IPS-18a (cell line): ENCODE data around the gene MAP2K1.

Source experiments
- H3K27ac ChIP-seq: one replicate; pipeline ENCODE4 v1.5.1; 2013; ENCODE audit warnings: low read length
- H3K27me3 ChIP-seq: one replicate; pipeline ENCODE4 v1.6.1; 2013; ENCODE audit warnings: mild to moderate bottlenecking, low read length; ENCODE audit not compliant: control insufficient read depth, insufficient read depth
- H3K36me3 ChIP-seq: one replicate; pipeline ENCODE4 v1.6.1; 2013; ENCODE audit warnings: low read depth, low read length; ENCODE audit not compliant: control insufficient read depth
- H3K4me1 ChIP-seq: one replicate; pipeline ENCODE4 v1.6.1; 2013; ENCODE audit warnings: low read depth, low read length; ENCODE audit not compliant: control insufficient read depth
- H3K4me3 ChIP-seq: one replicate; pipeline ENCODE4 v1.5.1; 2013; ENCODE audit warnings: low read length
- H3K9ac ChIP-seq: one replicate; pipeline ENCODE4 v1.6.1; 2013; ENCODE audit warnings: mild to moderate bottlenecking, low read length, moderate library complexity
- H3K9me3 ChIP-seq: one replicate; pipeline ENCODE4 v1.6.1; 2013; ENCODE audit warnings: low read depth, low read length; ENCODE audit not compliant: control insufficient read depth

Gene MAP2K1

DNA sequence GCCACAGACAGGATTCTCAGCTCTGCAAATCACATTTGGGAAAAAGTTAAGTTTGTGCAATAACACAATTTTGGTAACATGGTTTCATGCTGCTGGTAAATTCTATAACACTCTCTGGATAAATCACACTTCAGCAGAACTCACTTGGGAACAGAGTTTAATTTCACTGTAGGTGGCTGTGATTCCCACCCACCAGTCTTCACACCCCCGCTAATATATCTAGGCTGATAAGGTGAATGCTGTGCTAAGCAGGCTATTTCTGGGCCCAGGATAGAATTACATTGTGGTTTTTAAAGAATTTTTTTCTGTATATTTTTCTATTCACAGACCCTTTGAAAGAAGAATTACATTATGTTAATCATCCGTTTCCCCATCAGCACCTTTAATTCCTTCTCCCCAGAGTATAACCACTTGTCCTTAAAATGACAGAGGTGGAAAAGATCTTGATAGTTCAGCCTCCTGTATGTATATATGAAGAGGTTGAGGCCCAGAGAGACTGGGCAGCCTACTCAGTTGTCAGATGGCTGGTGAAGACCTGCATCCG lies 22.9 kb downstream of the MAP2K1 start:
- Histone ChIP-seq H3K27me3 (no peaks in the 10 kb centered on the region), H3K36me3 (no peaks in the 10 kb centered on the region), H3K9ac (no peak overlapping the region), H3K4me1 (peaks cover 49% of the 10 kb centered on the region), H3K9me3 (peaks cover 6% of the 10 kb centered on the region), H3K4me3 (no peak overlapping the region), H3K27ac (no peak overlapping the region)

DNA sequence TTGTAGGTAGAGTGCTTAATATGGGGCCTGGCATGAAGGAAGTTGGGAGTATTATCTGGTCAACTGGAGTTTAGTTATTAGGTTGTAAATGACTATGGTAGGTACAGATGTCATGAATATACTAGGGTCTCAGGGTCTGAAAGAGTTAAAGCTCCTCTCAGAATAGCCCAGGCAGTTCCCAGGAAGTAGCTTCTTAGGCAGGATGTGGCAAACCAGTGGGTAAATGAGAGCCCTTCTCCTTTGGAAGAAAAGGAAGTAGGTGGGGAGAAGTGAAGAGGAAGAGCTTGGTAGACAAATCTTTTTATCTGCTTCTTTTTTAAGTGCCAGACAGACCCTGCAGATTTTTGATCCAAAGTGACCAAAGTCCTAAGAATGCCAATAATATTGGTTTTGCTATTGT lies 24.5 kb downstream of the MAP2K1 start:
- no peak overlapping the region for H3K9ac ChIP-seq
- H3K4me1 ChIP-seq, result peaks cover 34% of the 10 kb centered on the region
- peaks cover 6% of the 10 kb centered on the region for H3K9me3 ChIP-seq
- no peaks in the 10 kb centered on the region for H3K36me3 ChIP-seq
- H3K27ac ChIP-seq, result no peak overlapping the region
- no peaks in the 10 kb centered on the region for H3K27me3 ChIP-seq
- H3K4me3 ChIP-seq, result no peak overlapping the region

DNA sequence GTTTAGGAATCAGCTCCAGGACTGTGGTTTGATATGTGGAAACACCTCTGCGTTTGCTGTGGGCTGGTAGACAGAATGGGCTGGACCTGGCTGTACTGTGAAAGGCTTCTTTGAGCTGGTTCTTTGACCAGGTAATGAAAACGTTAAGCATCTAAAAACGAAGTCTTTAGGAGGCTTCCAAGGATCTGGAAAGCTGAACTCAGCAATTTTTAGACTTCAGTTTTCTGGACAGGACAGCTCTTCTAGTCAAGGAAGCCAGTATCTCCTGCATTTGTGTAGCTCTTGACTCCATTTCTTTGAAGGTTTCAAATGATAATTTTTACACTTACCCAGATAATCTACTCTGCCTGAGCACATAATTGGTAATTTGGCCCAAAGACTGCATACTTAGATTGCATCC lies 25.5 kb downstream of the MAP2K1 start:
- H3K27ac ChIP-seq, result no peak overlapping the region
- peaks cover 6% of the 10 kb centered on the region for H3K9me3 ChIP-seq
- H3K4me1 ChIP-seq, result peaks cover 30% of the 10 kb centered on the region
- no peak overlapping the region for H3K9ac ChIP-seq
- H3K27me3 ChIP-seq, result no peaks in the 10 kb centered on the region
- no peak overlapping the region for H3K4me3 ChIP-seq
- H3K36me3 ChIP-seq, result no peaks in the 10 kb centered on the region

DNA sequence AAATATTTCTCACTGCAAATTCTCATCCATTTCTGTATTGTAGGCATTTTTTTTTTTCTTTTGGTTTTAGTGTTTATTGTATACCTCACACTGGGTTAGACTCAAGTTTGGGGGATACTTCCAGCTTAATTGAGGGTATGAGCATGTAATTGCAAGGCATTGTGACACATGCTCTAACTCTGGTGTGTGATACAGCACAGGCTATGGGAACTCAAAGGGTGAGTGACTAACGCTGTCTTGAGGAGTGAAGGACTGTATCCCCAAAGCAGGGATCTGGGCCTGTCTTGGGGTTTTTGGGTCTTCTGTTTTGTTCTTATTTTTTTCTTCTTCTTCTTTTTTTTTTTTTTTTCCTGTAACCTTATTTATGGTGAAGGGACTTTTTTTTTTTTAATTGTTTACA lies 26.9 kb downstream of the MAP2K1 start:
- Histone ChIP-seq H3K9ac (no peak overlapping the region), H3K27me3 (no peaks in the 10 kb centered on the region), H3K4me1 (peaks cover 28% of the 10 kb centered on the region), H3K9me3 (peaks cover 6% of the 10 kb centered on the region), H3K27ac (no peak overlapping the region), H3K4me3 (no peak overlapping the region), H3K36me3 (no peaks in the 10 kb centered on the region)

DNA sequence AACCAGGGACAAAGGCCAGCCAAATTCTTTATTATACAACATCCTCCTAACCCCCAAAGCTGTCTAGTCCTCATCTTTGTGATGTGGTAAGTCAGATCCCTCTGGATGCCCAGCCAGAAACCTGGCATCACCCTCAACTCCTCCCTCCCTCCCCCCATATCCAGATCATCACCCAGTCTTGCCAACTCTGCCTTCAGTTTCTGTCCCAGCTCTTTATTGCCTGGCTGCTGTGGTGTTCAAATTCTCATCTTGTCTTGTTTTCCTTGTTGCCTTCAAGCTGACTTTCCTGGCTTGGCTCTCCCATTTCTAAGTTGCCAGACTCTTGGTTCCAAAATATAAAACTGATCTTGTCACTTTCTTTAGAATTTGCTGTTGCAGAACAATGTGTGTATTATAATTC lies 28.6 kb downstream of the MAP2K1 start:
- no peaks in the 10 kb centered on the region for H3K27me3 ChIP-seq
- peaks cover 14% of the 10 kb centered on the region for H3K4me1 ChIP-seq
- H3K9ac ChIP-seq, result no peak overlapping the region
- H3K27ac ChIP-seq, result no peak overlapping the region
- H3K36me3 ChIP-seq, result no peaks in the 10 kb centered on the region
- H3K4me3 ChIP-seq, result no peak overlapping the region
- peaks cover 6% of the 10 kb centered on the region for H3K9me3 ChIP-seq

DNA sequence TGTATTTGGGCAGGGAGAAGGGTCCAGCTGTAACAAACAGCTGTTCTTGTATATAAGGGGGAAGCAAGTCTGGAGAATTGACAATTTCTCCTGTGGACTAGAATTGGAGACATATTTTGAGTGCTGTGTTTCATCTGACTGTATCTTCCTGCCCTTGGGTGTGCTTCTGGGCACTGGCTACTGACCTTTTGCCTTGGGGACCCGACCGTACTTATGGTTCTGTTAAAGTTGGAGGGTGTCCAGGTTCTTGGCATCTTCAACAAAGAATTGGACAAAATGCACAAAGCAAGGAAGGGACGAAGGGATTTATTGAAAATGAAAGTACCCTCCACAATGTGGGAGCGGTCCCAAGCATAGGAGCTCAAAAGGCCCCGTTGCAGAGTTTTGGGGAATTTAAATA lies 31.0 kb downstream of the MAP2K1 start:
- H3K27me3 ChIP-seq, result no peaks in the 10 kb centered on the region
- peaks cover 6% of the 10 kb centered on the region for H3K9me3 ChIP-seq
- no peak overlapping the region for H3K27ac ChIP-seq
- no peak overlapping the region for H3K4me3 ChIP-seq
- H3K36me3 ChIP-seq, result no peaks in the 10 kb centered on the region
- H3K9ac ChIP-seq, result no peak overlapping the region
- H3K4me1 ChIP-seq, result no peaks in the 10 kb centered on the region

DNA sequence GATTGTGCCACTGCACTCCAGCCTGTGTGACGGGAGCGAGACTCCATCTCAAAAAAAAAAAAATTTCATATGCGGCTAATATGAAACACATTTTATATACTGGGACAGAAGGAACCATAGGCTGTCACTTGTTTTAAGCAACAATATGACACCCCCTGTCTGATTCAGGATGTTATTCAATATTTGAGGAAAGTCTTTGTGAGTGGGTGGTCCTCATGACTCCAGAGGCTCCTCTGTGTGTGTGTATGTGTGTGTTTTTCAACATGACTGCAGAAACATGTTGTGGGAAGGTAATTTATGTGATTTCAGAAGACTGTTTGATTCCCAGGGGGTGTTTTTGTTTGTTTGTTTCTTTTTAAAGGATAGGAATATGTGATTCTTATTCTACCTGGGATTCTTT lies 32.8 kb downstream of the MAP2K1 start:
- Histone ChIP-seq H3K9ac (no peak overlapping the region), H3K4me1 (no peaks in the 10 kb centered on the region), H3K9me3 (no peaks in the 10 kb centered on the region), H3K27me3 (no peaks in the 10 kb centered on the region), H3K27ac (no peak overlapping the region), H3K36me3 (no peaks in the 10 kb centered on the region), H3K4me3 (no peak overlapping the region)

DNA sequence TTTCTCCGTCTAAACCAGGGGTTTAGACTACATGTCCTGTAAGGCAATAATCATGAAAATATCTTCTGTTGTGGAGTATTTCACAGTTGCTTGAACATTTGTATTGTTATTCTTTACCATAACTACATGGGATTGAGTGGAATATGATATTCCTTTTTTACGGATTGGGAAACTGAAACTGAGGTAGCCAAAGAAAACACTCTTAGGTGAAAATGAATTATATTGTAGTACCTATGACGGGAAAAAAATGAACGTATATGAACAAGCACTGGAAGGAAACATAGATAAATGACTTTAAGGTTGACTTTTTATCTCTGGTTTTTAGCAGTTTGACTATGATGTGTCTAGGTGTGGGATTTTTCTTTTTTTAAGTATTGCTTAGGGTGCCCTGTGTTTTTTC lies 35.6 kb downstream of the MAP2K1 start:
- Histone ChIP-seq H3K4me1 (no peaks in the 10 kb centered on the region), H3K9ac (no peak overlapping the region), H3K27me3 (no peaks in the 10 kb centered on the region), H3K36me3 (no peaks in the 10 kb centered on the region), H3K27ac (no peak overlapping the region), H3K9me3 (no peaks in the 10 kb centered on the region), H3K4me3 (no peak overlapping the region)

DNA sequence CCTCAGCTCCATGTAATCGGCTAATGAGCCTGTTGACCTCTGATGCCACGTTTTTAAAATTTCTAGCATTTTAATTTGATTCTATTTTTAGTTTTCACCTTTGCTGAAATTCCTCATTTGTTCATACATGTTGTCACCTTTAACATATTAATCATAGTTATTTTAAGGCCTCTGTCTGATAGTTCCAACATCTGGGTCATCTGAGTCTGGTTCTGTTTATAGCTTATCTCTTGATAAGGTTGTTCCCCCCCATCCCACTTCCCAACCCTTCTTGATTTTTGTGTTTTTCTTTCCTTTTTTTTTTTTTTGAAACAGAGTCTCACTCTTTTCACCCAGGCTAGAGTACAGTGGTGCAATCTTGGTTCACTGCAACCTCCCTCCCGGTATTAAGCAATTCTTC lies 36.4 kb downstream of the MAP2K1 start:
- no peak overlapping the region for H3K4me3 ChIP-seq
- H3K9me3 ChIP-seq, result no peaks in the 10 kb centered on the region
- no peak overlapping the region for H3K27ac ChIP-seq
- no peak overlapping the region for H3K9ac ChIP-seq
- no peaks in the 10 kb centered on the region for H3K36me3 ChIP-seq
- peaks cover 2% of the 10 kb centered on the region for H3K4me1 ChIP-seq
- H3K27me3 ChIP-seq, result no peaks in the 10 kb centered on the region

DNA sequence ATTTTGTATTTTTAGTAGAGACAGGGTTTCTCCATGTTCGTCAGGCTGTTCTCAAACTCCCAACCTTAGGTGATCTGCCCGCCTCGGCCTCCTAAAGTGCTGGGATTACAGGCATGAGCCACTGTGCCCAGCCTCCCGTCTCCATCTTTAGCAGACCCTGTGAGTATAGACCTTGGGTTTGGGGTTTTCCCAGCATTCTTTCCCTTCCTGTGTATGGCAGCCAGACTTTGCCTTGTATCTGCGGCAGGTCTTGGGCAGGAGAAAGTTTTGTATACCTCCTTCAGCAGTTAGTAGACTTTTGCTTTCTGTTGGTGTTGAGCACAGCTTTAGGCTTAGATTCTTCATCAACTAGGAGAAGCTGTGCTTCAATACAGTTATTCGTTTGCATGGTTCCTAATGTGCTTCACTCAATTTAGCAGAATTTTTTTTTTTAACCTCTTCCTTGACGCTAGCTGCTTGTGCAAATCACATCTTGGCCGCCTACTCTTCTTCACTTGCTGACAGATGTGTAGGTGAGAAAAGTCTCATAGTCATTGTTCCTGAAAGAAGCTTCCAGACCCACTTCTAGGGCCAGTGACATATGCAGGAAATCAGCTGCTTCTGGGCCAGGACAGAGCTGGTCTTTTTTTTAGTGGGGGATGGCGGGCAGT lies 38.4 kb downstream of the MAP2K1 start:
- no peak overlapping the region for H3K4me3 ChIP-seq
- H3K9me3 ChIP-seq, result no peaks in the 10 kb centered on the region
- peaks cover 5% of the 10 kb centered on the region for H3K4me1 ChIP-seq
- no peak overlapping the region for H3K27ac ChIP-seq
- H3K9ac ChIP-seq, result no peak overlapping the region
- H3K36me3 ChIP-seq, result no peaks in the 10 kb centered on the region
- H3K27me3 ChIP-seq, result no peaks in the 10 kb centered on the region

DNA sequence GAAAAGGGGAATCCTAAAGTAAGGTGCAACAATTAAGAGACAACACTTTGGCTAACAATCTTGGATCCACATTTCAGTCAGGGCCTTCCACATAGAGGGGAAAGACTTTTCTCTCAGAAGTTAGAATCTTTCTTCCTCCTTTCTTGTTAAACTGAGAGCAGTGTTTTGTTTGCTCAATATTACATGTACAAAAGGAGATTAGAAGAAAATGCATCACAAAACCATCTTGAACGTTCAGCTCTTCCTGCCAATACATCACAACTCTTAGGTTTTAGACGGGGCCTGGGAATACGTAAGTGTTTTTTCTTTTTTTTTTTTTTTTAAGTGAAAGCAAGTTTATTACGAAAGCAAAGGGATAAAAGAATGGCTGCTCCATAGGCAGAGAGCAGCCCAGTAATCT lies 39.1 kb downstream of the MAP2K1 start:
- Histone ChIP-seq H3K27me3 (no peaks in the 10 kb centered on the region), H3K36me3 (no peaks in the 10 kb centered on the region), H3K4me3 (no peak overlapping the region), H3K9me3 (no peaks in the 10 kb centered on the region), H3K27ac (no peak overlapping the region), H3K9ac (no peak overlapping the region), H3K4me1 (peaks cover 5% of the 10 kb centered on the region)

DNA sequence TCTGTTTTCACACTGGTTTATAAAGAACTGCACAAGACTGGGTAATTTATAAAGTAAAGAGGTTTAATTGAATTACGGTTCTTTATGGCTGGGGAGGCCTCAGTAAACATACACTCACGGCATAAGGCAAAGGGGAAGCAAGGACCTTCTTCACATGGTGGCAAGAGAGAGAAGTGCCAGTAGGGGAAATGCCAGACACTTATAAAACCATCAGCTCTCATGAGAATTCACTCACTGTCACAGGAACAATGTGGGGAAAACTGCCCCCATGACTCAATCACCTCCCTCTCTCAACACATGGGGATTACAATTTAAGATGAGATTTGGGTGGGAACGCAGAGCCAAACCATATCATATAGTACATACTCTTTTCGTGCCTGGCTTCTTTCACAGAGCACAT lies 42.4 kb downstream of the MAP2K1 start:
- Histone ChIP-seq H3K9me3 (no peaks in the 10 kb centered on the region), H3K27me3 (no peaks in the 10 kb centered on the region), H3K36me3 (no peaks in the 10 kb centered on the region), H3K27ac (no peak overlapping the region), H3K4me3 (no peak overlapping the region), H3K4me1 (peaks cover 10% of the 10 kb centered on the region), H3K9ac (no peak overlapping the region)
